PC-9 (cell line): ENCODE data around the gene SRPK2.

Experiments used
- EZH2 ChIP-seq: fragments of 200-600 bp; sonication (generic); IDR thresholded peaks from 2 replicates; pipeline ENCODE4 v1.8.0; 2017; ENCODE audit warnings: antibody characterized with exemption, low read depth
- TF ChIP-seq, protein P1 (sequence below): fragments of 200-600 bp; sonication (generic); conservative IDR thresholded peaks from 2 replicates; pipeline ENCODE4 v1.6.1; 2017; ENCODE audit warnings: mixed run types, antibody characterized with exemption, mild to moderate bottlenecking, moderate library complexity

DNA sequence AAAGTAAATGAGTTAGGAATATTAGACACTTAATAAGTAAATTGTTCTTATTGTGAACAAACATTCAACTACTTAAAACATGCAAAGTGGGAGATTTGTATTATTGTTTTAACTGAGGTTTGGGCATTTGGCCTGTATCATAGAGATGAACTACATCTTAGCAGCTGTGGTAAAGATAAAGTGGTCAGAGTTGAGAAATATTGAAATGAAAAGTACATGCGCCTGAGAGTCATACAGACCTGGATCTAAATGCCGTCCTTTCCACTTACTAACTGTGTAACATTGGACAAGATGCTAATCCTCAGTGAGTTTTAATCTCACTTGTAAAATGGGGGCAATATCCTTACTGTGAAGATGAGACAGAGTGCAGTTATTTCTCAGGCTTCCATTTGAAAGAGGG is 300.3 kb downstream of the SRPK2 start:
- TF ChIP-seq, protein P1, sequence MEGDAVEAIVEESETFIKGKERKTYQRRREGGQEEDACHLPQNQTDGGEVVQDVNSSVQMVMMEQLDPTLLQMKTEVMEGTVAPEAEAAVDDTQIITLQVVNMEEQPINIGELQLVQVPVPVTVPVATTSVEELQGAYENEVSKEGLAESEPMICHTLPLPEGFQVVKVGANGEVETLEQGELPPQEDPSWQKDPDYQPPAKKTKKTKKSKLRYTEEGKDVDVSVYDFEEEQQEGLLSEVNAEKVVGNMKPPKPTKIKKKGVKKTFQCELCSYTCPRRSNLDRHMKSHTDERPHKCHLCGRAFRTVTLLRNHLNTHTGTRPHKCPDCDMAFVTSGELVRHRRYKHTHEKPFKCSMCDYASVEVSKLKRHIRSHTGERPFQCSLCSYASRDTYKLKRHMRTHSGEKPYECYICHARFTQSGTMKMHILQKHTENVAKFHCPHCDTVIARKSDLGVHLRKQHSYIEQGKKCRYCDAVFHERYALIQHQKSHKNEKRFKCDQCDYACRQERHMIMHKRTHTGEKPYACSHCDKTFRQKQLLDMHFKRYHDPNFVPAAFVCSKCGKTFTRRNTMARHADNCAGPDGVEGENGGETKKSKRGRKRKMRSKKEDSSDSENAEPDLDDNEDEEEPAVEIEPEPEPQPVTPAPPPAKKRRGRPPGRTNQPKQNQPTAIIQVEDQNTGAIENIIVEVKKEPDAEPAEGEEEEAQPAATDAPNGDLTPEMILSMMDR: no peak
- TF ChIP-seq EZH2: no peak
